DMS79 (cell line): ENCODE results near the gene SEC11A.
"Not testable (repeated sequence)": the region's sequence is repeated elsewhere in the genome, so short reads cannot be mapped to it uniquely, and the experiment has no call there.

Experiments used
- DNase-seq: peaks from one replicate; lab custom pipeline; 2025; lab: John Stamatoyannopoulos, UW

Gene SEC11A

DNA sequence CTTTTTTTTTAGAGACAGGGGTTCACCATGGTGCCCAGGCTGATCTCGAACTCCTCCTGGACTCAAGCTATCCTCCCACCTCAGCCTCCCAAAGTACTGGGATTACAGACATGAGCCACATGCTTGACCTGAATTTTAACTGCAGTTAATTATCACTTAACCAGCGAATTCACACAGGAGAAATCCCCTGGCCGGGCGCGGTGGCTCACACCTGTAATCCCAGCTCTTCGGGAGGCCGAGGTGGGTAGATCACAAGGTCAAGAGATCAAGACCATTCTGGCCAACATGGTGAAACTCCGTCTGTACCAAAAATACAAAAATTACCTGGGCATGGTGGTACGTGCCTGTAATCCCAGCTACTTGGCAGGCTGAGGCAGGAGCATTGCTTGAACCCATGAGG lies 74.1 kb downstream of the SEC11A start:
- DNase-seq = not testable (repeated sequence)

- DNase-seq = no peak
These were observed 77.8 kb downstream of the SEC11A start for GRCh38 chr15:84638103-84638502.

DNA sequence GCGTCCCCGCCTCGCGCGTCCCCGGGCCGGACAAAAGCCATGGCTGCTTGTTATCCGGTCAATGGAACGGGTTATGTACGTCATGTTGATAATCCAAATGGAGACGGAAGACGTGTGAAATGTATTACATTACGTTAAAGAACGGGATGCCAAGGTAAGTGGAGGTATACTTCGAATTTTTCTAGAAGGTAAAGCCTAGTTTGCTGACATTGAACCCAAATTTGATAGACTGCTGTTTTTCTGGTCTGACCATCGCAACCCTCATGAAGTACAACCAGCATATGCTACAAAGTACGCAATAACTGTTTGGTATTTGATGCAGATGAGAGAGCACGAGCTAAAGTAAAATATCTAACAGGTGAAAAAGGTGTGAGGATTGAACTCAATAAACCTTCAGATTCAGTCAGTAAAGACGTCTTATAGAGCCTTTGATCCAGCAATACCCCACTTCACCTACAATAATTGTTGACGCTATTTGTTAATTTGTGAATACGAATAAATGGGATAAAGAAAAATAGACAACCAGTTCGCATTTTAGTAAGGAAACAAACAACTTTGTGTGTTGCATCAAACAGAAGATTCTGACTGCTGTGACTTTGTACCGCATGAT lies 81.6 kb downstream of the SEC11A start:
- DNase-seq = no peak

- peak; percentile 10 for DNase-seq
These were observed 82.4 kb downstream of the SEC11A start for GRCh38 chr15:84633311-84634227.

DNA sequence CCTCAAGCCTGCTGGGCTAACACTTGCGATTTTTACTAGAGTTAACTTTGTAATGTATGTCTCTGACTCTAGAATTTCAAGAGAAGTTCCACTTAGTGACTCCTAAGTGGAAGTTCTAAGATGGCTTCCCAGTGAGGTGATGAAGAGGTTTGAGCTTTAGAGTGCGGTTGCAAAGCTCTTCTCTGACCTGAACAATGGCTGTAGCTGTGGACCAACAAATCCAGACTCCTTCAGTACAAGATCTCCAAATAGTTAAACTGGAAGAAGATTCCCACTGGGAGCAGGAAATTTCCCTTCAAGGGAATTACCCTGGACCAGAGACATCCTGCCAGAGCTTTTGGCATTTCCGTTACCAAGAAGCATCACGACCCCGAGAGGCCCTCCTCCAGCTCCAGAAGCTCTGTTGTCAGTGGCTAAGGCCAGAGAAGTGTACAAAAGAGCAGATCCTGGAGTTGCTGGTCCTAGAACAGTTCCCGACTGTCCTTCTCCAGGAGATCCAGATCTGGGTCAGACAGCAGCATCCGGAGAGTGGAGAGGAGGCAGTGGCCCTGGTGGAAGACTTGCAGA lies 84.2 kb downstream of the SEC11A start:
- DNase-seq = no peak

DNA sequence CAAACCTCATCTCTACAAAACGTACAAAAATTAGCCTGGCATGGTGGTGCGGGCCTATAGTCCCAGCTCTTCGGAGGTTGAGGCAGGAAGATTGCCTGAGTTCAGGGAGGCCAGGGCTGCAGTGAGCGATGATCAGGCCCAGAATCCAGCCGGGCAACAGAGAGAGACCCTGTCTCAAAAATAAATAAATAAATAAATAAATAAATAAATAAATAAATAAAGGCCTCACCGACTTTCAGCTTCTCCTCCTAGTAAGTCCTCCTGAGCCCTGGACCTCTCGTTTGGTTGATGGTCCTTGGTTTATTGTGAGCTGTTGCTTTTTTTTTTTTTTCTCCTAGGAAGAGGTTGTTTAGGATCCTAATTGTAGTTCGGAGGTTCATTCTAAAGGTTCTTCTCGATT lies 86.9 kb downstream of the SEC11A start:
- no peak for DNase-seq

GRCh38 chr15:84625123-84625522 lies 90.8 kb downstream of the SEC11A start:
- no peak for DNase-seq

DNA sequence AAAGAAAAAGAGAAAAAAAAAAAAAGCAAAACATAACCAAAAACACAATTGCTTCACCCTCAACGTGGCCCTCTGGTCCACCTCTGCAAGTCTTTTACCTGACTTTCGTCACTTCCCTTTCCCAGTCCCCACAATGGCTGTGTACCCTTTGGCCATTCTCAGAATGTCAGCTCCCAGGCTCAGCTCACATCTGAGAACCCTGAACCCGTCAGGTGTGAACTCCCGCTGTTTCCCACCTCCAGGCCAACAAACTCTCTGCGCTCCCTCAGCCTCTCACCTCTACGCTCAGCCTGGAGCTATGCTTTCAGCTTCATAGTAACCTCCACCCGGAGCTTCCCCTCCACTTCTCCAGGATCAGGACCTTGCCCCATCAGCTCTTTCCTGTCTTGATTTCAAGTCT lies 91.6 kb downstream of the SEC11A start:
- no peak for DNase-seq

GRCh38 chr15:84621358-84621979 lies 94.5 kb downstream of the SEC11A start:
- DNase-seq = no peak

GRCh38 chr15:84620626-84621025 lies 95.3 kb downstream of the SEC11A start:
- no peak for DNase-seq
